GM18868 (cell line): ENCODE results near the gene LMX1B.

Source experiments
- ATAC-seq: cut with Tn5 transposase; IDR thresholded peaks from one replicate; pipeline ENCODE4 v1.9.1; 2021; ENCODE audit warnings: mild to moderate bottlenecking, moderate library complexity; ENCODE audit not compliant: unreplicated experiment

LMX1B gene

GRCh38 chr9:126617003-126617822 is 3.5 kb downstream of the LMX1B start:
- no peak for ATAC-seq

GRCh38 chr9:126617823-126618165 is 4.1 kb downstream of the LMX1B start:
- ATAC-seq, result no peak

GRCh38 chr9:126618190-126618584 is 4.5 kb downstream of the LMX1B start:
- ATAC-seq, result no peak

- ATAC-seq, result no peak
Measured at GRCh38 chr9:126618585-126619360, 5.0 kb downstream of the LMX1B start.

- no peak for ATAC-seq
Measured at GRCh38 chr9:126619361-126620135, 5.8 kb downstream of the LMX1B start.

GRCh38 chr9:126620478-126620877 is 6.8 kb downstream of the LMX1B start:
- no peak for ATAC-seq

GRCh38 chr9:126621061-126621918 is 7.6 kb downstream of the LMX1B start:
- ATAC-seq, result no peak

GRCh38 chr9:126621919-126622735 is 8.4 kb downstream of the LMX1B start:
- ATAC-seq, result no peak

GRCh38 chr9:126623314-126623666 is 9.6 kb downstream of the LMX1B start:
- ATAC-seq, result no peak

GRCh38 chr9:126623667-126624478 is 10.1 kb downstream of the LMX1B start:
- ATAC-seq, result no peak

GRCh38 chr9:126624479-126624826 is 10.7 kb downstream of the LMX1B start:
- ATAC-seq, result no peak

- ATAC-seq, result no peak
Measured at GRCh38 chr9:126624912-126625311, 11.2 kb downstream of the LMX1B start.

- no peak for ATAC-seq
Measured at GRCh38 chr9:126625329-126626126, 11.8 kb downstream of the LMX1B start.

GRCh38 chr9:126626127-126626925 is 12.6 kb downstream of the LMX1B start:
- ATAC-seq, result no peak

- ATAC-seq, result no peak
Measured at GRCh38 chr9:126626926-126627233, 13.2 kb downstream of the LMX1B start.

- no peak for ATAC-seq
Measured at GRCh38 chr9:126628146-126628545, 14.4 kb downstream of the LMX1B start.

- no peak for ATAC-seq
Measured at GRCh38 chr9:126628969-126629674, 15.4 kb downstream of the LMX1B start.
